ENCODE data around the gene TMEM214. TPM values are rescaled to one million over a fixed set of nuclear protein-coding genes. Genes with fewer than 3 reads are reported as not detected.

The TMEM214 gene
- total RNA-seq, 1 donor from 2014 or later = 74.1 TPM

- intact Hi-C loops (cut with DNase I) = loop anchor here (2.0 to 10.0 kb wide), 2 partner anchors 29 to 315 kb away; partner anchors contain the start of genes AGBL5 and SLC35F6
These were observed 46.7 kb downstream of the TMEM214 start for GRCh38 chr2:27079233-27080139.

GRCh38 chr2:27080140-27080469 lies 47.3 kb downstream of the TMEM214 start:
- H3K27ac ChIP-seq = peak overlapping the region; percentile 93 to 97
- peaks cover 11 to 30% of the 10 kb centered on the region in 2 donors for H3K4me1 ChIP-seq
- no peak for DNase-seq (ENCODE audit: low spot score in 2 of 2)

More at GRCh38 chr2:27079233-27080139, 46.7 kb downstream of the TMEM214 start:
- H3K36me3 ChIP-seq = peaks cover 11 to 18% of the 10 kb centered on the region in 2 donors
- peak overlapping the region; percentile 61 to 87 for H3K4me3 ChIP-seq
- H3K9me3 ChIP-seq = no peaks in the 10 kb centered on the region
- no peak for TF ChIP-seq CTCF (IDR thresholded peaks at IDR 0.05)
- peaks cover 11 to 33% of the 10 kb centered on the region in 2 donors for H3K4me1 ChIP-seq
- no peak for DNase-seq (ENCODE audit: low spot score in 2 of 2)
- no peaks in the 10 kb centered on the region for H3K27me3 ChIP-seq
- peak overlapping the region; percentile 93 to 97 for H3K27ac ChIP-seq

GRCh38 chr2:27080603-27080936 lies 47.8 kb downstream of the TMEM214 start:
- TF ChIP-seq CTCF (IDR thresholded peaks at IDR 0.05) = no peak
- H3K27me3 ChIP-seq = no peaks in the 10 kb centered on the region
- peaks cover 11 to 33% of the 10 kb centered on the region in 2 donors for H3K4me1 ChIP-seq
- no peaks in the 10 kb centered on the region for H3K9me3 ChIP-seq
- H3K27ac ChIP-seq = peak overlapping the region; percentile 93 to 97
- peak overlapping the region; percentile 61 to 87 for H3K4me3 ChIP-seq
- intact Hi-C loops (cut with DNase I) = no loop called here
- DNase-seq (ENCODE audit: low spot score in 2 of 2) = no peak
- peaks cover 11 to 18% of the 10 kb centered on the region in 2 donors for H3K36me3 ChIP-seq

More at GRCh38 chr2:27080140-27080469, 47.3 kb downstream of the TMEM214 start:
- peak overlapping the region; percentile 61 to 87 for H3K4me3 ChIP-seq
- intact Hi-C loops (cut with DNase I) = no loop called here
- no peak for TF ChIP-seq CTCF (IDR thresholded peaks at IDR 0.05)
- H3K36me3 ChIP-seq = peaks cover 11 to 18% of the 10 kb centered on the region in 2 donors
- no peaks in the 10 kb centered on the region for H3K9me3 ChIP-seq
- no peaks in the 10 kb centered on the region for H3K27me3 ChIP-seq

GRCh38 chr2:27081984-27082772 lies 49.4 kb downstream of the TMEM214 start:
- Histone ChIP-seq H3K36me3 (peaks cover 11 to 18% of the 10 kb centered on the region in 2 donors), H3K4me3 (no peak overlapping the region), H3K27ac (peak overlapping the region in 1 of 2 donors; percentile 68), H3K4me1 (peaks cover 15 to 40% of the 10 kb centered on the region in 2 donors), H3K9me3 (no peaks in the 10 kb centered on the region), H3K27me3 (no peaks in the 10 kb centered on the region)
- no peak for DNase-seq (ENCODE audit: low spot score in 2 of 2)
- intact Hi-C loops (cut with DNase I) = loop anchor here (1.0 kb wide), 1 partner anchor 11 kb away; the partner anchor contains the start of gene OST4
- no peak for TF ChIP-seq CTCF (IDR thresholded peaks at IDR 0.05)

- Histone ChIP-seq H3K4me3 (no peak overlapping the region), H3K36me3 (peaks cover 11 to 18% of the 10 kb centered on the region in 2 donors), H3K4me1 (peaks cover 15 to 40% of the 10 kb centered on the region in 2 donors), H3K27me3 (no peaks in the 10 kb centered on the region), H3K27ac (no peak overlapping the region), H3K9me3 (no peaks in the 10 kb centered on the region)
- no peak for TF ChIP-seq CTCF (IDR thresholded peaks at IDR 0.05)
- intact Hi-C loops (cut with DNase I) = no loop called here
- DNase-seq (ENCODE audit: low spot score in 2 of 2) = no peak
These were observed 50.1 kb downstream of the TMEM214 start for GRCh38 chr2:27082773-27083409.
